COLO668 (cell line): ENCODE results near the gene RNF214.
"Not testable (repeated sequence)": the region's sequence is repeated elsewhere in the genome, so short reads cannot be mapped to it uniquely, and the experiment has no call there.

ENCODE experiments used
- DNase-seq: peaks from one replicate; lab custom pipeline; 2025; ENCODE audit not compliant: unreplicated experiment; lab: John Stamatoyannopoulos, UW

RNF214 gene

DNA sequence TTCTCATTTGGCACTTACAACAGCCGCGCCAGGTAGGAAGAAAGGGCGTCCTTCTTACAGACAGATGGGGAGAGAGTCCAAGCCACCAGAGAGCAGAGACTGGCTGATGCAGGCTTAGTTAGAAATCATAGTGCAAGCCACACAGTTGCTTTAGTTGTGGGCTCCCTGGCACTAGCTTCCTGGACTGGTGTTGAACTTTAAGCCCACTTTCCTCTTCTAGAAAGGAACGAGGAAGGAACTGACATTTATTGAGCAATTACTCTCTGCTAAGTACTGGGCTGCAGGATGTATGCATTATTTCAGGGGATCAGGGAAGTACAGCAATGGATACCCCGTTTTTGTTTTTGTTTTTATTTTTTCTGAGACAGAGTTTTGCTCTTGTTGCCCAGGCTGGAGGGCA is 80.6 kb downstream of the RNF214 start:
- DNase-seq: no peak

DNA sequence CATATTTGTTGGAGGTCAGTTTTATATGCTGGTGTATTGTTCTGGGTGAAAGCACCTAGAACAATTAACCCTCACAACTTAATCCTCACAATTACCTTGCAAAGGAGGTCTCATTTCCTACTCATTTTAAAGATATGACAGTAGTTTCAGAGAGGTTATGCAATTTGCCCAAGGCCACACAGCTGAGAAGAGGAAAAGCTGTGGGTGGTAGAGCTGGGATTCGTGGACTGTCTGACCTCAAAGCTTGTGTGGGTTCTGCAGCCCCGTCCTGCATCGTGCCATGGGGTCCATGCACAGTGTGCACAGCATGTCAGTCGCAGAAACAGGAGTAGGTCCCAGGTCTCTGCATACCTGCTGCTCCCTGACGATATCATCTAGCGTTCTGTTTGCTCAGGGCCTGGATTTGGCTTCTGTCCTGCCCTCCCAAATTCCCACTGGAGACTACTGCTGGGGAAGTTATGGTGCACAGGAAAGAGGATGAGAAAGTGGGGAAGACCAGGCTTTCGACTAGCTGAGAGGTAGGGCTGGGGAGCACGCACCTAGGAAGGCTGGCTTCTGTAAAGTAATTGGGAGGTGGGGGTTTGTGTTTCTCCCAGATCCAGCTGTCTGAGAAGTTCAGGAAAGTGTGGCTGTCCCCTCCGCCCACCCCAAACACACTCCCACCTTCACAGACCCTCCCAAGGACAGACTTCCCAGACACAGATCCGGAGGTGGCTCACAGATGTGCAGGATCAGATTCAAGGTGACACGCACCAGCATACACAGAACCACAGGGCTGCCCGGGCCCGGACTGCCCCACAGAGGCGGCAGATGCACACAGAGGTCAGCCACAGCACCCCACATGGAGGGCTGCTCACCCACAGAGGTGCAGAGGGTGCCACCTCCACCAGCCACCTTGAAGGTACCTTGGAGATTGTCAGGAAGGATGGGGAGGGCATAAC is 81.6 kb downstream of the RNF214 start:
- peak; percentile 35 for DNase-seq

- DNase-seq: peak; percentile 42
These were observed 82.4 kb downstream of the RNF214 start for GRCh38 chr11:117314840-117315239.

- peak; percentile 26 for DNase-seq
These were observed 83.1 kb downstream of the RNF214 start for GRCh38 chr11:117315285-117316196.

DNA sequence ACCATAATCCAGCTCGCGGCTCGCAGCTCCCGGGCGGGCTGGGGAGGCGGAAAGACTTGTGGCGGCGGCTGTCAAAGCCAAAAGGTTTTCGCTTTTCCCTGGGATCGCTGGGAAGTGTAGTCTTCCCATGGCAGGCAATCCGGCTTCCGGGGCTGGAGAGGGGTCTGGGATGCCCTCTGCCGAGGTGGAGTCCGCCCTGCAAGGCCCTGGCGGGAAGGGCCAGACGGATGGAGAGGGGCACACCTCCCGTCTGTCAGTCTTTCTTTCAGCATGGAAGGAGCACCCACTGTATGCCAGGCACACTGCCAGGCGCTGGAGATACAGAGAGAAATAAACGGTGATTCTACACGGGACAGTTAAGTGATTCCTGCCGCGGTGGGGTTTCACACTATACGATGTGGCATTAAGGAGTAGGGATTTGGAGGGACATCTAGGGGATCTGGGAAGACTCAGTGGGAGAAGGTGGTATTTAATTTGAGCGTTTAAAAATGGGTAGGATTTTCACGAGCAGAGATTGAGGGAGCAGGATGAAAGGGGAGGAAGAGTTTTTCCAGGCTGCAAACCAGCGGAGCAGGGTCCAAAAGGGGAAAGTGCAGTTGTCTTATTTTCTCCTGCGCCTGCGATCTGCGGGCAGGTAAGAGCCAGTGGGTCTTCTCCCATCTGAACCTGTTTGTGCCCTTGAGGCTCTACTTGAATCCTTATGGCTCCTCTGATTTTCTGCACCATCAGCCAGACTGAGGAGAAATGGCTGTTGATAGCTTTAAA is 83.9 kb downstream of the RNF214 start, which contains the start of gene BACE1:
TSS of gene BACE1 (minus strand) at position 60 of the 765 bp plus-strand sequence. CDS start 461 bp downstream, outside the sequence.
- DNase-seq: peak; percentile 88

DNA sequence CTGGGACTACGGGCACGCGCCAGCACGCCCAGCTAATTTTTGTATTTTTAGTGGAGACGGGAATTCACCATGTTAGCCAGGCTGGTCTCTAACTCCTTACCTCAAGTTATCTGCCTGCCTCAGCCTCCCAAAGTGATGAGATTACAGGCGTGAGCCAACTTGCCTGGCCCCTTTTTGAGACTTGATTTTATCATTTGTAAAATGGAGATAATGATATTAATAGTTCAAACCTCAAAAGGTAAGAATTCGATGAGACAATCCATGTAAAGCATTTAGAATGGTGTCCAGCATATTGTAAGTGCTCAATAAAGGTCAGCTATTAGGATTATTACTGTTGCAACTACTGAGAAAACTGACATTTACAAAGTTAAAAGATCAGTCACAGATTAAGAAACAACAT is 86.3 kb downstream of the RNF214 start:
- DNase-seq: no peak

DNA sequence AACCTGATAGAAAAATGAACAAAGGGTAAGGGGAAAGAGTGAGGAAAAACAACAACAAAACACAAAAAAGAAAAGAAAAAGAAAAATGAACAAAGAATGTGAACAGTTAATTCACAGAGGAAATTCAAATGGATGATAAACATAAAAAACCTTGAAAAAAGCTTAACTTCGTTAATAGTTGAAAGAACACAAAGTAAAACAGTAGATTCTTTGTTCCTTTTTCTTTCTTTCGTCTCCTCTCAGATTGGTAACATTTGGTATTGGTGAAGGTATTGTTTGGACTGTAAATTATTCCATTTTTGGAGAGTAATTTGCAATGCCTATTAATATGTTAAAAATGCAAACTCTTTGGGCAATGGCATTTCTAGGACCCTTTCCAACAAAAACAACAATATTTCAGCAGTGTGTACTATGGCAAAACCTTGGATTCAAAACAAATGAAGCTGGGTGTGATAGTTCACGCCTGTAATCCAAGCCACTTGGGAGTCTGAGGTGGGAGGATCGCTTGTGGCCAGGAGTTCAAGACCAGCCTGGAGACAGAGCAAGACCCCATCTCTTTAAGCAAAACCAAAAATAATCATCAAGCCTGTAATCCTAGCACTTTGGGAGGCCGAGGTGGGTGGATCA is 86.9 kb downstream of the RNF214 start:
- no peak for DNase-seq

GRCh38 chr11:117327255-117327566 is 94.7 kb downstream of the RNF214 start:
- DNase-seq: not testable (repeated sequence)

DNA sequence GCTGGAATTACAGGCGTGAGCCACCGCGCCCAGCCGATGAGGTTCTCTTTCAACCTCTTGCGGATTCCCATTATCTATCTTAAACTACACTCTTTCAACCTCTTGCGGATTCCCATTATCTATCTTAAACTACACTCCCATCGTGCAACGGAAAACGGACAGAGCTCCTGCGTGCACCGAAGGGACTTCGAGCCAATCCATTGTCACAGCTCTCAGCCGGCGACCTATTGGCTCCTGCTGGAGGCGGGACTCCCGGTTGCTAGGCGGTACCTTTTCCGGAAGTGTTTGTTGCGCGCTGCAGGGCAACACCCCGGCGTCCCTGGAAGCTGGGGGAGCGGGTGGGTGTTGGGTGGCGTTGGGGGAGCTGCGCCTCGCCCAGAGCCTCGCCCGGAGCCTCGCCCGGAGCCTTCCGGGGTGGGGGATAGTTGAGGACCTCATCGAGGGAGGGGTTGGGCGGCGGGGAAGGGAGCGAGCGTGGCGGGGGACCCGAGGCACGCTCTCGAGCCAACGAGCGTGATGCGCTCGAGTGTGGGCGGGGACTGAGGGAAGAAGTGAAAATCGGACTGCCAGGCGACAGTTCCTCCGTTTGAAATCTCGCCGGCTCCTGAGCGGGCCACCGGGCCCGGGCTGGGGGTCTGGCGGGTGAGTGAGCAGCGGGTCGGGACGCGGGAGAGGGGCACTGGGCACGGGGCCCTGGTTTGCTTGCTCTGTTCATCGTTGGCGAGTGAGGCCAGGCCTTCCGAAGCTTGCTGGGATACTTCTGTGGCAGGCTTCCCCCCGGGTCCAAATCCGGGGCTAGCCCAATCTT is 95.3 kb downstream of the RNF214 start, which contains the start of gene CEP164:
TSS of gene CEP164 (plus strand) at position 288 of the 808 bp plus-strand sequence. CDS start 10,733 bp downstream, outside the sequence.
- DNase-seq: peak; percentile 95

- peak; percentile 34 for DNase-seq
These were observed 96.0 kb downstream of the RNF214 start for GRCh38 chr11:117328375-117329010.

DNA sequence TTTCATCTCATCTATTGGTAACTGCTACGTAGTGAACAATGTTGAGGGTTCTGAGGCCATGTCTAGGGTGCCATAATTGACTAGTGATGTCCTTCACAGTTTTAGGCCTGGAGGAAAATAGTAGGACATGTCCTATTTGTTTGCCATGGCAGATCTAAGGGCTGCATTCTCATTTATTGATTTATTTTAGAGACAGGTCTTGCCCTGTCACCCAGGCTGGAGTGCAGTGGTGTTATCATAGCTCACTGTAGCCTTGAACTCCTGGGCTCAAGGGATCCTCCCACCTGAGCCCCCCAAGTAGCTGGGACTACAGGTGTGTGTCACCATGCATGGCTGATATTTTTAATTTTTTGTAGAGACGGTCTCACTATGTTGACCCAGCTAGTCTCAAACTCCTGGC is 100.4 kb downstream of the RNF214 start:
- no peak for DNase-seq

DNA sequence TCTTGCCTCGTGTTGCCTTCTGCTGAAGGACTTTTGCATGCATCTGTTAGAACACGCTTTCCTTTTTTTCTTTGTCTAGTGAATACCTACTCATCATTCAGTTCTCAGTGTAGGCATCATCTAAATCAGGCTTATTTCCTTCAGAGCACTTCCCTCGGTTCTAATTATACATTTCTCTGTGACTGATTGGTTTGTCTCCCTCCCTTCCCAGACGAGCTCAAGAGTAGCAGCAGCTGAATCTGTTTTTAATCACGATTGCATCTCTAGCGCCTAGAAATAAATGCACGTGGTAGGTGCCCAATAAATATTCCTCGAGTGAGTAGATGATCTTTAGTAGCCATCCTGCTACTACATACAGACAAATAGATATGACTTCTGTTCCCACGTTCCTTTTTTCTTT is 101.4 kb downstream of the RNF214 start:
- DNase-seq: no peak

DNA sequence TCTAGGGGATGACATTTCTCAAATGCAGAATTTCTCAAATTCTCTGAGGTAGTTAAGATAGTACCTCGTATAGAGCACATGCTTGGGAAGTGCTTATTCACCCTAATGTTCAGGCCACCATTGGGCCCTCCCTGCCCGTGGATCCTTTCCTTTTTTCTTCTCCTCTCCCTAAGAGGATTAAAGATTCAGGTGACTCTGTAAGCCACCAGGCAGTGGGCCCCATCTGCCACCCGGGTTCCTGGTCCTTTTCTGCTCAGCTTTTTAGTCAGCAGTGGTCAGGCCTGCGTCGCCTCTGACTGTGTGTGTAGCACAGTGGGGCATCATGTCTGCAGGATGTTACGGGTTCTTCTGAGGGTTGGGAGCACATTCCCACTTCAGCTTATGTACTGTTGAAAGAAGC is 102.4 kb downstream of the RNF214 start:
- DNase-seq: no peak

- DNase-seq: no peak
These were observed 102.9 kb downstream of the RNF214 start for GRCh38 chr11:117335399-117335798.
